ENCODE data around the gene ZNRF3.

Gene ZNRF3

DNA sequence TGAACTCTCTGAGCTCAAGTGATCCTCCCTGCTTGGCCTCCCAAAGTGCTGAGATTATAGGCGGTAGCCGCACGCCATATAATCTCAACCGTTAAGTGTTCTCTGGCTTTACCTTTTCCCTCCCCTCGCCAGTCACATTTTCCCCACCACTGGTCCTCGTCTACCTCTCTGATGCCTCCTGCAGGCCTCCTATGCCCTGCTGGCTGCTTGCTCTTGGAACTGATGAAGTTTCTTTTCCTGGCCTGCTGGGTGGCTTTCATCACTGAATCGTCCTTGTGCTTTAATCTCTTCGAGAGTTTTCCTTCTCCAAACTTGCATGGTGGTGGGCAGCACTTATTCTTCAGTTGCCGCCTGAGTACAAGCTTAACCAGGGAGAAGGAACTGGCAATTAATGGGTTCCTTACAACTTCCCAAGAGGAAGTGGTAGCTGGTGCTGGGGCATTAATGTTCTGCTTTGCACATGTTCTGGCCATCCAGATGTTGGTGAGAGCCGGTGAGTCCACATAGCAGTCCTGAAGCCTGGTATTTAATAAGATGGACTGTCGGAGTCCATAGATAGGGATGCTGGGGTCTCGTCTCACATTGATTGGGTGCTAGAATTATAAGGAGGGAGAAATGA, 177.0 kb downstream of the ZNRF3 start:
- no peak for DNase-seq (ENCODE audit: low read depth in 4 of 4, low spot score in 1 of 4)

DNA sequence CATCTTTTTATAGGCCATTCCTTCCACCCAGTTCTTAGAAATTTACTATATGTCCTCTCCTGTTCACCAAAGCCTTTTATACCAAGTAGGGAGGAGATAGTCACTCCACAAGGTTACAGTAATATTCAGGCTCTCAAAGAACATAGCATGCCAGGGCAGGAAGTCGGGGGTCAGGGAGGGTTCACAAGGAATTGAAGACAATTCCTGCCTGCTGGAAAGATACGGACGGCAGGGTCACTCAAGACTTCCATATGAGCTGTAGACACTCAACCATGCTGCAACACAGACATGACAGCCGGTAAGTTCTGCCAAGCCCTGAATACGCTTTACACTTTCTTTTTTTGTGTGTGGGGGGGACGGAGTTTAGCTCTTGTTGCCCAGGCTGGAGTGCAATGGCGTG, 177.6 kb downstream of the ZNRF3 start:
- DNase-seq (ENCODE audit: low read depth in 4 of 4, low spot score in 1 of 4), result no peak

DNA sequence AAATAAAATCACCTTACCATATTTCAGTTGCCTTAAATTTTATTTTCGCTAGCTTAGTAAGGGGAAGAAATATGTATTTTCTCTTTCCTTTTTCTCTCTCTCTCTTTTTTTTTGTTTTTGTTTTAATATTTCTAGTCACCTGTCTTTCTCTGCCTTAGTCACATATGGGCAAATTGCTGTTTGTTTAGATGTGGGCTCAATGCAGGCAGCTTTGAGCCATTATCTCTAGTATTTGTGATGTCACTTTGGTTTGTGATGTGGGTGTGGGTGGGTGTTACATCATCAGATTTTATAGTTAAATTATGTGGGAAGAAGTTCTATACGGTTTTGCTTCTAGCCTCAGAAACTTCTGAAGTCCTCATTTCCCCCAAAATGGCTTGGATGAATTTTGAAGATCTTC, 178.4 kb downstream of the ZNRF3 start, which contains the start of gene C22orf31:
C22orf31 (minus strand) TSS at position 59 of the 400 bp plus-strand sequence; CDS start at position 20, 39 bp downstream.
- DNase-seq (ENCODE audit: low read depth in 4 of 4, low spot score in 1 of 4), result no peak

DNA sequence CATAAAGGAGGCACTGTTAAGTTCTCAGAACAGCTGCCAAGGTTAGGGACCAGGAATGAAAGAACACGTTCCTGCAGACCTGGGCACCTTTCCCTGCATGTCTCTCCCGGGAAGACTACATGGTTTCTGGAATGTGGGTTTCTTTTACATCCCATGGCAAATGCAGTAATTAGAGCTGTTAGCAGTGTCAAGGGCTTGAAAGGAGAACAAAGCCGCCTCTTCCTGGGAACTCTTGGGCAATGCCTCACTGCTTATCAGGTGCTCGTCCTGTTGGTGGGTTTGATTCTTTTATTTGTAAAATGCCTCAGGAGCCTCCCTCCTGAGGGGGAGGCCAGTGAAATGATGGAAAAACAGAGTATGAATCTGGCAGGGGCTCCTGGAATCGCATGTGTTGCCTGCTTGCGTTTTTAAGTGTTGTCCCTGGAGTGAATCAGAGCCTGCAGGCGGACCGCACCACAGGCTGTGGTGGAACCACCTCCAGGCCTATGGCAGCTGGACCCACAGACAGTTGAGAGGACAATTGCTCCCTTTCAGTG, 179.0 kb downstream of the ZNRF3 start:
- DNase-seq (ENCODE audit: low read depth in 4 of 4, low spot score in 1 of 4), result no peak

DNA sequence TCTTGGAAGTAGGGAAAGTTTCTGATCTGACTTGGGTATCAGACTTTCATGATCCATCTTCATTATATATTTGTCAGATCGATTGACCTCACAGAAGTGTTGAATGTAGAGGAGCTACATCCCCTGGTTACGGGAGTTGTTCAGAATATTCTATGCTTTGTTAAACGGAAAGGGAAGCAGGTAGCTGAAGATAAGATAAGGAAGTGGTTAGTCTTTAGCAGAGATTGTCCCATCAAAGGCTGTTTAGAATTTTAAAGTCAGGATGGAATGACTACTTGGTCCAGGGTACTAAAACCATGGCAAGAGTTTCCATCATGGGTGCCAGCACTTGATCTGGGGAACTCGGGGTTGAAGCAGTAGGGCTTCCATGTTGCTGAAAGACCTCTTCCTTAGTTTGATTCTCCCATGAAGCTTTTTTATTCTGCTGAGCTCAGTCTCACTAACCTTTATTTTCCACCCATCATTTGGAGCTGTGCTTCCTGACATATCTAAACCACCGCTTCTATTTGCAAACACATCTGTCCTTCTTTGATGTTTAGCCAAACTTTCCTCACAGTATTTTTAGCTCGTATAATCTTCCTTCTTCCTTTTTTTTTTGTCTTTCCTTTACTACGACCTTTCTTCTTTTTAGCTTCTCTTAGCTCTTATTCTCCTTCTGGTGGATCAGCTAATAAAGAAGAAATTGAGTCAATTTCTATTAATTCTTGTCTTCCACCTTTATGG, 182.3 kb downstream of the ZNRF3 start:
- no peak for DNase-seq (ENCODE audit: low read depth in 4 of 4, low spot score in 1 of 4)

DNA sequence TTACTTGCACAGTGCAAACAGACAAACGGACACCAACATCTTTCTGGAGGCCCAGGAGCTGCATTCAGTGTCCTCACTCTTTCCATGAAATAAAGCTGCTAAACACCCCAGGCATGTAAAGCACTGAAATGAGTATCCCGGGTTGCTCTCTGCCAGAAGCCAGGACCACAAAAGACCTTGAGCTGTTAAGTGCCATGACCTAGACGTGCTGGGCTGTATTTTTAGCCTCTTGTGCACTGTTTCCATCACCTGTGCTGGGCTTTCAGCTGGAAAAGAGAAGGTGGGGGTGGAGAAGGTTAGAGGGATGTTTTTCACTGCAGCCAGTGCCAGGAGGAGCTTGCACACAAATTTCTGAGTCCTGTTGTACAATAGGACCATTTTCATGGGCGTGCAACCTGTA, 186.1 kb downstream of the ZNRF3 start:
- no peak for DNase-seq (ENCODE audit: low read depth in 4 of 4, low spot score in 1 of 4)

DNA sequence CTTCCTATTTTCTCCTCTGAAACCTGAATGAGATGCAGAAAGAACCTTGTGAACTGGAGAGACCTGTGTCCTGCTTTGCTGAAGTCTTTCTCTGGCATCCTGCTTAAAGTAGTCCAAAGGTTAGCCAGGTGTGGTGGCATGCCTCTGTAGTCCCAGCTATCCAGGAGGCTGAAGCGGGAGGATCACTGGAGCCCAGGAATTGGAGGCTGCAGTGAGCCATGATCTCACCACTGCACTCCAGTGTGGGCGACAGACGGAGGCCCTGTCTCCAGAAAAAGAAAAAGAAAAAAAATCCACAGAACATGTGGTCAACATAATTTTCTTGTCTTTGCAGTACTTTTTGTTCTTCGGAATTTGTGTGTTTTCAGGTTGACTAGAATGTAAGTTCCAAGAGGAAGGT, 187.1 kb downstream of the ZNRF3 start:
- no peak for DNase-seq (ENCODE audit: low read depth in 4 of 4, low spot score in 1 of 4)

DNA sequence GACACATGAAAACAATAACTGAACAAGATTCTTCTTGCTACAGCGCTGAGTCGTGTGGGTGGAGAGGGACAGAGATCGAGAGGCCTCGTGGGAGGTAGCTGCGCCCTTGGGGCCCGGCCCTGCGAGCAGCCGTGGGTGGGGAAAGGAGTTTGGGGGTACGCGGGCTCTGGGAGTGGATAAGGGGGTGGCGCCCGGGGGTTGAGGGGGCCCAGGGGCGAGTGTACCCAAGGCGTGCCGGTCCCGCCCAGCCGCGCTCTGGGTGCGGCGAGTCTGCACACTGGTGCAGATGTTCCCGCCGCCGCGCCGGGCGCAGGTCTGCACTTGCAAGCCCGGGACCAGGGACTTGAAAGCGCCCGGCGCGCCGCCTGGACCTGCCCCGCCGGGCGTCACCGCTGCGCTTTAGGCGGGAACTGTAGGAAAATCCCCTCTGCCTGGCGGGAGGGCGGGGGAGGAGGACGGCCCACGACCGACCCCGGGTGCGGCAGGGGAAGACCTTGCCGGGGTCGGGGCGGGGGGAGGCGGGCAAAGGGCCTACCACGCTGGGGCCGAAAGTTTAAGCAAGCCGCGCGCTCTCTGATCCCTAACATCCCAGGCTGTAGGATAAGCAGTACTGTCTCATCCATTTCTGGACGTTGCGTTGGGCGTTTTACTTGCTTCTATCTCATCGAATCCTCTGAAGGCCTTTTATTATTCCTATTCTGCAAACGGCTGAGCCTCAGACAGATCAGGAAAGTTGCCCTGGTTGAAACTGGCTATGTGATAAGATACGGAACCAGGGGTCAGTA, 188.1 kb downstream of the ZNRF3 start:
- peak in 2 of 4 experiments; percentile 19 to 22 for DNase-seq (ENCODE audit: low read depth in 4 of 4, low spot score in 1 of 4)

DNA sequence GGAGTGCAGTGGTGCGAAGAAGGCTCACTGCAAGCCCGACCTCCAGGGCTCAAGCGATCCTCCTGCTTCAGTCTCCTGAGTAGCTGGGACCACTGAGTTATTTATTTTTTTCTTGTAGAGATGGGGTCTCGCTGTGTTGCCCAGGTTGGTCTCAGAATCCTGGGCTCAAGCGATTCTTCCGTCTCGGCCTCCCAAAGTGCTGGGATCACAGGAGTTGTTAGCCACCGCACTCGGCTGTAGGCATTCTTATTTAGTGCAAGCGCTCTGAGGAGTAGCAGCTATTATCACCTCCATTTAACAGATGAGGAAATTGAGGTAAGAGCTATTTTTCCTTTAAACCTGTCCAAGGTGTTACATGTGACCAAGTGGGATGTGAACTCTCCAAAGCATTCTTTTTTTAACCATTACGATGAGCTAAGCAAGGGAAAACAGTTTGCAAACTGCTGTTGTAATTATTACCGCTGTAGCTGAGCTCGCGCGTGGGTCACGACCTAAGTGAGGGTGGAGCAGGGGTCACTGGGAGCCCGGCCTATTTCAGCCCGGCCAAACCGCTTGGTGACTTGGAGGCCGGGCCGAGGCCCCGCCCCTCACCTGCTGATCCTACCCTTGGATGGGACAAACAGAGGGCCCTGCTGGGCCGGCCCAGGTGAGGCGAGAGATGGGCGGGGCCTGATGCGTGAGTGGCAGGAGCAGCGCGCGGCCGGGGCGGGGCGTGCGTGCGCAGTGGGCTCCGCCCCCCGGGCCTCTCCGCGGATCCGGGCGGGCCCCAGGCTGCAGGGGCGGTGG, 189.0 kb downstream of the ZNRF3 start:
- peak; percentile 46 to 82 (median 72) for DNase-seq (ENCODE audit: low read depth in 4 of 4, low spot score in 1 of 4)

DNA sequence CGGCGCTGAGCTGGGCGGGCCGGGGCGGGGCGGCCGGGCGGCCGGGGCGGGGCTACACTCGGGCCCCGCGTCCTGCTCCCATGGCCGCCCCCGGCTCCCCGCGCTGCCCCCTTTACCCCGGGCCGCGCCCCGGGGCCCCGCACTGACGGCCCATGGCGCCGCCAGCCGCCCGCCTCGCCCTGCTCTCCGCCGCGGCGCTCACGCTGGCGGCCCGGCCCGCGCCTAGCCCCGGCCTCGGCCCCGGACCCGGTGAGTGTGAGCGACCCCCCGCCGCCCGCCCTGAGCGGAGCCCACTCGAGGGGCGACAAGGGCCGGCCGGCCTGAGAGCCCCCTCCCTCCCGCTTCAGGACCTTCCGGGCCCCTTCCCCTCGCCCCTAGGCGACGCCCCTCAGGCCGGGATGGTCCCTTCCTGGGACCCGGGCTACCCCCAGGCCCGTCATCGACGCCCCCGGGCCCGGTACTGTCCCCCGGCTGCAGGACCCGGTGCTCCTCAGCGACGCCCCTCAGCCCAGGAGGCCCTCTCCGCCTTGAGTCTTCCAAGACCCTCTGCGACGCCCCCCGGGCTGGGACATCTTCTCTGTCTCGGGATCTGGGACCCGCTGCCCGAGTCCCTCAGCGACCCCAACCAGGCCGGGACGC, 189.7 kb downstream of the ZNRF3 start, which contains the start of gene KREMEN1:
KREMEN1 (plus strand) TSS at position 57 of the 639 bp plus-strand sequence; CDS start at position 153, 96 bp downstream.
- no peak for DNase-seq (ENCODE audit: low read depth in 4 of 4, low spot score in 1 of 4)

DNA sequence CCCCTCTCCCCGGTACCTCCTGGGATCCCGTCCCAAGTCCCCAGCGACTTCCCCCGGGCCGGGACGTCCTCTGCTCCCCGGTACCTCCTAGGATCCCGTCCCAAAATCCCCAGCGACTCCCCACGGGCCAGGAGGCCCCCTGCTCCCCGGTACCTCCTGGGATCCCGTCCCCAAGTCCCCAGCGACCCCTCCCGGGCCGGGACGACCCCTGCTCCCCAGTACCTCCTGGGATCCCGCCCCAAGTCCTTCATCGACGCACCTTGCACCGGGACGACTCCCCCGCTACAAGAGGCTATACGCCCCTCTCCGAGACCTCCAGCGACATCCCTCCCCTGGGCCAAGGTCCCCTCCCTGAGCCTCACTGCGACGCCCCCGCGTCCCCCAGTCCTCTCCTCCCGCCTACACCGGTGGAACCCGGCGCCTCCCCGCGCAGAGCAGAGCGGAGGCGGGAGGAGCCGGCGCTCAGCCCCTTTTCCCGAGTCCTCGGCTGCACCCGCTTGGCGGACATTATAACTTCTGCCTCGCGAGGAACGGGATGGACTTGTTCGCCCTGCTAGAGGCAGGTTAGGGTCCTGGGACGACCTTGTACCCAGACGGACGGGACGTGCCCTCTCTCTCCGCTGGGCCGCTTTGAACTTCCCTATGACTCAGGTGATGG, 190.4 kb downstream of the ZNRF3 start:
- DNase-seq (ENCODE audit: low read depth in 4 of 4, low spot score in 1 of 4), result no peak

DNA sequence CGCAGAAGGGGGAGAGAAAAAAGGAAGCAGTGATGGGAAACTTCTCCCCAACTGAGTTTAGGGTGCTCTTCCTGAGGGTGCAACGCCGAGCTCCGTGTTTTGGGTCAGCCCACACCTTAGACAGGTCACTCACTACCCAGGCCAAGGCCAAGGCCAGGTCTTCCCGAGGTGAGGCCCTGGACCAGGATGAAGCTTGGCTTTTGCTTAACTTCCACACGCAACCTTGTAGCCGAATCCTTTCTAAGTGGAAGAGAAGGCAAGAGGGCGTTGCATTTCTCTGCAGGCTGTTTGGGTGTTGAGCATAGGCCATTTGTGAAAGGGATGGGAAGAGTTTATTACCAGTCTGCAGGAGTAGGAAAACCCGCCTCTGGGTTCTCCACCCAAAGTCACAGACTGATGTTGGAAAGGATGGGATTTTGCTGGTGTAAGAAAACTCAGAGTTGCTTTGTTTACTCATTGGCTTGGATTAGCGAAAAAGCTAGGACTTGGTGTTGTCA, 191.0 kb downstream of the ZNRF3 start:
- DNase-seq (ENCODE audit: low read depth in 4 of 4, low spot score in 1 of 4), result no peak

DNA sequence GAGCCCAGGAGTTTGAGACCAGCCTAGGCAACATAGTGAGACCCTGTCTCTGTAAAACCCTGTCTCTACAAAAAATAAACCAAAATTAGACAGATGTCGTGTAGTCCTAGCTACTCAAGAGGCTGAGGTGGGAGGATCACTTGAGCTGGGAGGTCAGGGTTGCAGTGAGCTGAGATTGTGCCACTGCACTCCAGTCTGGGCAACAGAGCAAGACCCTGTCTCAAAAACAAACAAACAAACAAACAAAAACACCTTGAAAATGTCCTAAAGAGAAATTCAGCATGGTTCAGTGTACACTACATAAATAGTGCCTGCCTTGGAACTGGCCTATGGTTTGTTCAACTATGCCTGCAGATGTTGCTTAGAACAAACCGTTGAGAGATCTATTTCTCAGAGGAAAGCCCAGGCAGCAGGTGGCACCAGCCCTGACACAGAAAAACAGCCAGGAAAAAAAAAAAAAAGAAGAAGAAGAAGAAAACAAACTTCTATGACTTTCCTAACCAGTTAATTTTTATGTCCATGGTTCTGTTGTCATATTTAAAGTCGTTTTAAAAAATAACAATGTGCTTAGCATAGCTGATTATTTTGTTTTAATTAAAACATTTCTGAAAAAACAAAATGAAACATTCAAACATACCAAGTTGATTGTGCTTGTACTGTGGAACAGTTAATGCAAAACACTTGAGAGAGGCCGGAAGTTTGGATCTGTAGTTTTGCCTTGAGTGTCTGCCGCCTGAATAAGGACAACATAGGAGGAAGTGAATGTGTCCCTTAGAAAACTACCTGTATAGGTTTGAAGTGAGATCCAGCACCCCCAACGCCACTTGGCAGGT, 194.9 kb downstream of the ZNRF3 start:
- DNase-seq (ENCODE audit: low read depth in 4 of 4, low spot score in 1 of 4), result no peak

DNA sequence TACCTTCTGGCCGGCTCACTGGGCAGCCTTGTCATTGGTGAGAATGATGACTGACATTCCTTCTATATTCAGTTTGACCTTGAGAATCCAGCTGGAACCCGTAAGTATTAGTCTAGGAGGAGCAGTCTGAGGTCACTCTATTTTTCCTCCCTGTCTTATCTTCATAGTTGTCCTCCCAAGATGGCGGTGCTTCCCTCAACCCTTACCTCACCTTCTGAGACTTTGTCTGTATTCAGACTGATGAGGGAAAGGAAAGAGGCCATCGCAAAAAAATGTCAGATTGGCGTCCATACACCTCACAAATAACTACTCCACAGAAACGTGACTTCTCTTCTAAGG, 195.5 kb downstream of the ZNRF3 start:
- DNase-seq (ENCODE audit: low read depth in 4 of 4, low spot score in 1 of 4), result no peak

DNA sequence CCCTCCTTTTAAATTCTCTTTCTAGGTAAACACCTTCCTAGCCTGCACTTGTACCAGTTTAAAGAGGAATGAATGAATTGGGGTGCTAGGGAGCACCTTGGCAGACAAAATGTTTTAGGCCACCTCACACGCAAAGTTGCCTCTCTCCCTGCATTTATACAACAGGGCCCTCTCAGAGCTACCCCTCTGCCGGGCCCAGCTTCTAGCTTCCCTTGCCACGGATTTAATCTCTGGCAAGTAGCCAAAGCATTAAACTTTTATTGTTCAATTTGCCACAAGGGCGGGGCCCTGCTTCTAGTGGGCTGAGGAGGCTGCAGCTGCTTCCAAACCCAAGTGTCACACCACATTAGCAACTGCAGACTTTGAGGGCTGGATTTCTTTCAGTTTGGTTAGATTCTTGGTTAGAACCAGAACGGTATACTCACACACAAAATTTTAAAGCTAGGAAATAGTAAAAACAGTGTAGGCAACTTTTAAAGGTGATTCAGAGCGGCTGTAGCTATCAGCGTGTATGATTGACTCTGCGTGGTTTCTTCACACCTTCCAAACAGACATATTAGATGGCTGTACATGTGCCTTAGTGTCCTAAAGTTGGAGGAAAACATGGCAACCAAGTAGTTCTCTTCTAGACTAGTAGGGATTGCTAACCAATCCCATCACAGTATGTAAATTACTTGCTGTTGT, 196.0 kb downstream of the ZNRF3 start:
- DNase-seq (ENCODE audit: low read depth in 4 of 4, low spot score in 1 of 4), result no peak

DNA sequence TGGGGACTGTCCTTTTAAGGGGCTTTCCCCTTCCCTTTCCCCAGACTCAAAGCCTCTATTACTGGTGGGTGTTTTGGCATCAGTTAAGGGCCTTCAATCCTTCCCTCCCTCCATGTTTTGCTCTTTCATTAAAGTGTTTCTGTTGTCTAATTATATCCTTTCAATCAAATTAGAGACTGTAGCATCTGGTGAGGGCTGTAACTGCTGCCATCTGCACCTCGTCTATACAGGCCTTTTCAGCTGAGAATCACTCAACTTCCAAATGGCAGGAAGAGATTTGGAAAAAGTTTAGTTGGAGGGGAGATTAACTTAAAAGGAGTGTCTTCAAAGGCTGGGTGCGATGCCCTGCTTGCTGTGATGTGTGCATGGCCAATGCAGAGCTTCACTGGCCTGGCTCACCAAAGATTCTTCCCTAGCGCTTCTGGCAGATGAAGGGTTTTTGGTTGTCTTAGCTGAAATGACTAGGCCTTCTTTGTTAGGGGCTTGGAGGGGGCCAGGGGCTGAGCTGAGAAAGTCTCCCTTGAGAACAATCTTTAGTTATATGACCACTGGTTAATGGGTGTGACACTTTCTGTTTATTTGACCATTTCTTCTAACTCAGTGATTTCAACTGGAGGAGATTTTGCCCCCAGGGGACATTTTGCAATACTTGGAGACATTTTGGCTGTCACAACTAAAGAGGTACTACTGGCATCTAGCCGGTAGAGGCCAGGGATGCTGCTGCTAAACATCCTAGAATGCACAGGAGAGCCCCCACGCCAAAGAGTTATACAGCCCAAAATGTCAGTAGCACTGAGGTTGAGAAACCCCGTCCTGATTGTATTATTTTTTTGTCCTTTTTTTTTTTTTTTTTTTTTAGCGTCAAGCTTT, 197.0 kb downstream of the ZNRF3 start:
- no peak for DNase-seq (ENCODE audit: low read depth in 4 of 4, low spot score in 1 of 4)

DNA sequence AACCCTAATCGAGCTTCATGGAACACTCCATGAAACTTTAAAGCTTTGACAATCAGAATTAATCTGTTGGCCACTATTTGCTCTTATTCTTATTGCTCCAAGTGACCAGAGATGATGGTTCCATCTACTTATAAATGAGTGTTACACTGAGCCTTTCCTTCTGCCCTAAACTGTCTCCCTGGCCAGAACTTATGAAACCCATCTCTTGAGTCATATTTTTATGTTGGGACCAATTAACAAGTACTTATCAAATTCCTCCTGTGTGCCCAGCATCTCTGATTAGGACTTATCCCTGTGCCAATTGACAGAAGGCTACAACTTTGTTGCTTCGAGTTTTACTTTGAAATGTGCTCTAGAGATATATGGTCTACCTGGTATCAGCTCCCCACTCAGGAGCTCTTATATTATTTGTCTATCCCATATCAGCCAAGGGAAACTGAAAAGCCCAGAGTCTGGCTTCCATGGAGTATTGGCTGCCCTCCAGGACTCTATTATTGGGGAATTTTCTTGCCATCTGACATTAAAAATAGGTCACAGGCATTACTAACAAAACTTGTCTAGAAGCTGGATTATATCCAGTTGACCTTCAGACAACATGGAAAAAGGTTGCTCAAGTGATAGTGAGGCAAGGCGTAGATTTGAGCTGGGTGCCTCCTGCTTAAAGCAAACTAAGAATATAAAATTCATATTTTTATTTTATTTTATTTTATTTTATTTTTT, 198.3 kb downstream of the ZNRF3 start:
- no peak for DNase-seq (ENCODE audit: low read depth in 4 of 4, low spot score in 1 of 4)

Measured in stimulated activated CD4-positive, alpha-beta T cell treated with anti-CD3 and anti-CD28 coated beads, Interleukin-1b, Interleukin-23, amount 100 ng/mL, for 24 hours (primary cell).